Measurements from ENCODE around the gene SLC16A12. TPM values are rescaled to one million over a fixed set of nuclear protein-coding genes. Genes with fewer than 3 reads are reported as not detected.

SLC16A12 gene
- total RNA-seq, 4 donors from 2014 or later, result 25.4 to 137 (median 35.3) TPM

GRCh38 chr10:89523274-89523673 is 12.1 kb downstream of the SLC16A12 start:
- no peaks in the 10 kb centered on the region for H3K27me3 ChIP-seq
- DNase-seq, result no peak
- no peak overlapping the region for H3K4me3 ChIP-seq (replicated peaks in 1 of 3)
- H3K4me1 ChIP-seq, result peaks cover 51 to 56% of the 10 kb centered on the region in 2 donors
- WGBS, 2 donors, result 85 to 92% methylated on average over 1 of the region's 1 CpG
- intact Hi-C loops (cut with DNase I), result no loop called here
- no peak overlapping the region for H3K27ac ChIP-seq
- H3K9me3 ChIP-seq, result no peaks in the 10 kb centered on the region
- TF ChIP-seq CTCF (IDR thresholded peaks at IDR 0.05) (no peak), POLR2A (IDR thresholded peaks at IDR 0.05) (no peak)
- no peaks in the 10 kb centered on the region for H3K36me3 ChIP-seq

GRCh38 chr10:89522463-89522862 is 12.9 kb downstream of the SLC16A12 start:
- TF ChIP-seq CTCF (IDR thresholded peaks at IDR 0.05) (no peak), POLR2A (IDR thresholded peaks at IDR 0.05) (no peak)
- 96 to 97% methylated on average over 1 of the region's 1 CpG for WGBS, 2 donors
- intact Hi-C loops (cut with DNase I), result no loop called here

GRCh38 chr10:89521368-89521767 is 14.0 kb downstream of the SLC16A12 start:
- peak overlapping the region in 2 of 3 donors; percentile 83 to 89 for H3K27ac ChIP-seq
- no peak for DNase-seq
- H3K9me3 ChIP-seq, result no peaks in the 10 kb centered on the region
- intact Hi-C loops (cut with DNase I), result no loop called here
- H3K4me1 ChIP-seq, result peaks cover 59 to 76% of the 10 kb centered on the region in 2 donors
- no peaks in the 10 kb centered on the region for H3K27me3 ChIP-seq
- WGBS, 2 donors, result 72 to 77% methylated on average over 2 of the region's 2 CpGs
- TF ChIP-seq POLR2A (IDR thresholded peaks at IDR 0.05) (no peak), CTCF (IDR thresholded peaks at IDR 0.05) (no peak)
- H3K4me3 ChIP-seq (replicated peaks in 1 of 3), result no peak overlapping the region
- no peaks in the 10 kb centered on the region for H3K36me3 ChIP-seq

More at GRCh38 chr10:89522463-89522862, 12.9 kb downstream of the SLC16A12 start:
- H3K36me3 ChIP-seq, result no peaks in the 10 kb centered on the region
- peak overlapping the region in 2 of 3 donors; percentile 8 to 31 for H3K27ac ChIP-seq
- no peak overlapping the region for H3K4me3 ChIP-seq (replicated peaks in 1 of 3)
- no peaks in the 10 kb centered on the region for H3K27me3 ChIP-seq
- H3K4me1 ChIP-seq, result peaks cover 59 to 65% of the 10 kb centered on the region in 2 donors
- no peaks in the 10 kb centered on the region for H3K9me3 ChIP-seq
- DNase-seq, result no peak

DNA sequence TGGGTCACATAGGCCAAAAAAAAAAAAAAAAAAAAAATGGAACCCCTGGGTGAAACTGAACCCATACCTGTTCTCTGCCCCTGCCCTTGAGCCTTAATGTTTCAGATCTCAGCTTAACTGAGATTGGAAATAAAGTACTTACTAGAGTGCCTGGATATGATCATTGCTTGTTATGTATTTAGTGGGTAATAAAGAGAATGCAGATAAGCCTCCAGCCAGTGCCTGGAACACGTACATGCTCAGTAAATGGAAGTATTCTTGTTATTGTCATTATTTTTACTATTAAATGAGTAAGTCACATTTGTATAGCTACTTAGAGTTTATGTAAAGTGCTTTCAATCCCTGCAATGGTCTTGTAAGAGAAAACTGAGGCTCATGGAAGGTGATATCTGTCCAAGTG is 14.7 kb downstream of the SLC16A12 start:
- Histone ChIP-seq H3K27ac (peak overlapping the region; percentile 32 to 89 (median 83)), H3K36me3 (no peaks in the 10 kb centered on the region), H3K4me1 (peaks cover 62 to 79% of the 10 kb centered on the region in 2 donors), H3K9me3 (no peaks in the 10 kb centered on the region), H3K27me3 (no peaks in the 10 kb centered on the region), H3K4me3 (replicated peaks in 1 of 3) (no peak overlapping the region)
- 92 to 95% methylated on average over 1 of the region's 1 CpG for WGBS, 2 donors
- DNase-seq, result no peak
- intact Hi-C loops (cut with DNase I), result no loop called here
- no peak for TF ChIP-seq POLR2A (IDR thresholded peaks at IDR 0.05)
- no peak for TF ChIP-seq CTCF (IDR thresholded peaks at IDR 0.05)

GRCh38 chr10:89518876-89519842 is 16.2 kb downstream of the SLC16A12 start:
- WGBS, 2 donors, result 80 to 86% methylated on average over 12 of the region's 12 CpGs
- Histone ChIP-seq H3K9me3 (no peaks in the 10 kb centered on the region), H3K4me1 (peaks cover 65 to 88% of the 10 kb centered on the region in 2 donors), H3K27me3 (no peaks in the 10 kb centered on the region), H3K36me3 (no peaks in the 10 kb centered on the region), H3K27ac (peak overlapping the region; percentile 75 to 89 (median 83)), H3K4me3 (replicated peaks in 1 of 3) (no peak overlapping the region)
- intact Hi-C loops (cut with DNase I), result no loop called here
- DNase-seq, result no peak
- no peak for TF ChIP-seq POLR2A (IDR thresholded peaks at IDR 0.05)
- no peak for TF ChIP-seq CTCF (IDR thresholded peaks at IDR 0.05)
